Naive B cell (primary cell): ENCODE results near the gene KCNAB2. TPM values are rescaled to one million over a fixed set of nuclear protein-coding genes. Genes with fewer than 3 reads are reported as not detected.
"Not testable (repeated sequence)": the region's sequence is repeated elsewhere in the genome, so short reads cannot be mapped to it uniquely, and the experiment has no call there.

Experiments used
- ATAC-seq, 2 donors: fragments of 150-1000 bp; cut with Tn5 transposase; 2 replicates each; pipeline ENCODE4 v1.10.0; 2021; ENCODE audit warnings: low read depth in 2 of 2, mild to moderate bottlenecking in 2 of 2, moderate library complexity in 2 of 2
- DNase-seq: peaks from one replicate; pipeline ENCODE4 v3.0.0; 2022
- H3K27ac Mint-ChIP-seq, 6 donors: one replicate each; pipeline ENCODE4 v1.8.0; 2020 to 2022; ENCODE audit warnings: mild to moderate bottlenecking in 6 of 6, mixed read lengths in 6 of 6, moderate library complexity in 5 of 6, inconsistent platforms in 2 of 6
- H3K27me3 Mint-ChIP-seq, 3 donors: one replicate each; pipeline ENCODE4 v1.8.0; 2021 to 2022; ENCODE audit warnings: mixed read lengths in 3 of 3, mild to moderate bottlenecking in 1 of 3
- H3K36me3 Mint-ChIP-seq, 2 donors: one replicate each; pipeline ENCODE4 v1.8.0; 2020 to 2022; ENCODE audit warnings: mixed read lengths in 2 of 2, inconsistent platforms in 1 of 2, mild to moderate bottlenecking in 1 of 2
- H3K4me1 Mint-ChIP-seq, 3 donors: one replicate each; pipeline ENCODE4 v1.8.0; 2020 to 2022; ENCODE audit warnings: mixed read lengths in 3 of 3, inconsistent platforms in 1 of 3, mild to moderate bottlenecking in 1 of 3, moderate library complexity in 1 of 3
- H3K4me3 Mint-ChIP-seq, 8 donors: one replicate each; pipeline ENCODE4 v1.8.0; 2020 to 2022; ENCODE audit warnings: mild to moderate bottlenecking in 8 of 8, mixed read lengths in 8 of 8, moderate library complexity in 8 of 8, inconsistent platforms in 2 of 8
- H3K9me3 Mint-ChIP-seq, 7 donors: one replicate each; pipeline ENCODE4 v1.8.0; 2020 to 2022; ENCODE audit warnings: mixed read lengths in 7 of 7, mild to moderate bottlenecking in 5 of 7, inconsistent platforms in 2 of 7, moderate library complexity in 1 of 7
- polyA plus RNA-seq, 6 donors: library from polyadenylated mRNA; unstranded; fragments of 300-500 nt; fragmentation: Illumina TruSeq; gene quantifications; one replicate each; pipeline ENCODE4 v1.2.3, GENCODE V29; 2021; ENCODE audit warnings: low read depth in 6 of 6

Gene KCNAB2
- polyA plus RNA-seq, 6 donors from 2014 or later, result 10.2 to 16.8 (median 13.9) TPM

- Mint-ChIP-seq H3K4me1 (peaks cover 0 to 14% (median 9%) of the 10 kb centered on the region in 3 donors), H3K36me3 (peaks cover 0 to 14% of the 10 kb centered on the region in 2 donors), H3K27me3 (no peaks in the 10 kb centered on the region), H3K9me3 (no peaks in the 10 kb centered on the region), H3K4me3 (no peak overlapping the region), H3K27ac (no peak overlapping the region)
- no peak for ATAC-seq
- no peak for DNase-seq
Observed at GRCh38 chr1:6074192-6074901, 28.7 kb downstream of the KCNAB2 start.

DNA sequence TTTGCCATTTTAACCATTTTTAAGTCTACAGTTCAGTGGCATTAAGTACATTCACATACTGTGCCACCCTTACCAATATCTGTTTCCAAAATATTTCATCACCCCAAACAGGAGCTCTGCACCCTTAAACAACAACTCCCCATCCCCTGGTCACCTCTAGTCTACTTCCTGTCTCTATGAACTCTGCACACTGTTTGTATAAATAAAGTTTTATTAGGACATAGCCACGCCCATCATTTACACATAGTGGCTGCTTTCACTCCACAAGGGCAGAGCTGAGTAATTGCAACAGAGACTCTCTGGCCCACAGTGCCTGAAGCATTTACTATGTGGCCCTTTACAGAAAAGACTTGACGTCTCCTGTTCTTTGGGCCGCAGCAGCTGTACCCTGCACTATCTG, 30.1 kb downstream of the KCNAB2 start:
- peaks cover 0 to 14% (median 9%) of the 10 kb centered on the region in 3 donors for H3K4me1 Mint-ChIP-seq
- DNase-seq (no peak), ATAC-seq (no peak)
- H3K4me3 Mint-ChIP-seq, result peak overlapping the region in 1 of 8 donors; percentile 10
- no peak overlapping the region for H3K27ac Mint-ChIP-seq
- peaks cover 0 to 14% of the 10 kb centered on the region in 2 donors for H3K36me3 Mint-ChIP-seq
- H3K9me3 Mint-ChIP-seq, result no peaks in the 10 kb centered on the region
- H3K27me3 Mint-ChIP-seq, result no peaks in the 10 kb centered on the region

GRCh38 chr1:6077061-6077460, 31.4 kb downstream of the KCNAB2 start:
- ATAC-seq, result not testable (repeated sequence)

DNA sequence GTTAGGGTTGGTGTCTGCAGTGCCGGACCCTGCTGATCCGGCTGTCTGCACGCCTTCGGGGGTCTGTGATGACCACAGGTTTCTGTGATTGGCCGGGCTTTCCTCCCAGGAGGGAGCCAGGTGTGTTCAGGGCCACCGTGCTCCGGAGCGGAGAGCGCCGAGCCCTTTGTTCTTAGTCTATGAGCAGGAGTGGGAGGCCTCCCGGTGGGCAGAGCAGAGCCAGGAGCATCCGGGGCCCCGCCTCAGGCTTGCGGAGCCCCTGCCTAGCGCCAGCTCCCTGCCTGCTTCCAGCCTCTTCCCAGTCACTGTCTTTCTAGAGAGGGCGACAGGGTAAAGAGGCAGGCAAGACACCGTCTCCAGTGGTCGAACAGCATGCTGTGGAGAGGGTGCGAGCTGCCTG, 31.8 kb downstream of the KCNAB2 start:
- no peak for DNase-seq
- Mint-ChIP-seq H3K36me3 (peaks cover 0 to 14% of the 10 kb centered on the region in 2 donors), H3K27ac (peak overlapping the region in 3 of 6 donors; percentile 43 to 73 (median 57)), H3K4me3 (no peak overlapping the region), H3K27me3 (no peaks in the 10 kb centered on the region), H3K9me3 (no peaks in the 10 kb centered on the region), H3K4me1 (peaks cover 0 to 14% (median 9%) of the 10 kb centered on the region in 3 donors)
- ATAC-seq, result no peak

More at GRCh38 chr1:6077061-6077460, 31.4 kb downstream of the KCNAB2 start:
- Mint-ChIP-seq H3K27ac (peak overlapping the region in 3 of 6 donors; percentile 39 to 57 (median 43)), H3K4me1 (peaks cover 0 to 14% (median 9%) of the 10 kb centered on the region in 3 donors), H3K36me3 (peaks cover 0 to 14% of the 10 kb centered on the region in 2 donors)
- not testable (repeated sequence) for H3K27me3 Mint-ChIP-seq, DNase-seq, H3K9me3 Mint-ChIP-seq, H3K4me3 Mint-ChIP-seq

DNA sequence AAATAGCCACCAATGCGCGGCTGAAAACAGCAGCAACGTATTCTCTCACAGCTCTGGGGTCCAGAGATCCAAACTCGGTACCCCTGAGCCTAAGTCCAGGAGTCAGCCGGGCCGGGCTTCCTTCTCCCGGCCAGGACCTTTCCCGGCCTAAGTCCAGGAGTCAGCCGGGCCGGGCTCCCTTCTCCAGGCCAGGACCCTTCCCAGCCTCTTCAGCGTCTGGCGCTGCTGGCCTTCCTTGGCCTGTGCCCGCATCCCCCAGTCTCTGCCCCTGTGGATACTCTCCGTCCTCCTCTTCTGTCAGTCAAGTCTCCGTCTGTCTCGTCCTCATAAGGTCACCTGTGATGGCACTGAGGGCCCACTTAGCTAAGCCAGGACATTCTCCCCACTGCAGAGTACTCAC, 32.2 kb downstream of the KCNAB2 start:
- H3K4me3 Mint-ChIP-seq, result no peak overlapping the region
- peak overlapping the region in 2 of 6 donors; percentile 31 to 79 for H3K27ac Mint-ChIP-seq
- DNase-seq (no peak), ATAC-seq (no peak)
- H3K9me3 Mint-ChIP-seq, result no peaks in the 10 kb centered on the region
- no peaks in the 10 kb centered on the region for H3K27me3 Mint-ChIP-seq
- peaks cover 0 to 14% of the 10 kb centered on the region in 2 donors for H3K36me3 Mint-ChIP-seq
- H3K4me1 Mint-ChIP-seq, result peaks cover 0 to 14% (median 9%) of the 10 kb centered on the region in 3 donors

GRCh38 chr1:6080469-6080868, 34.8 kb downstream of the KCNAB2 start:
- no peak for DNase-seq
- Mint-ChIP-seq H3K4me3 (no peak overlapping the region), H3K27ac (peak overlapping the region in 1 of 6 donors; percentile 9), H3K27me3 (no peaks in the 10 kb centered on the region), H3K9me3 (no peaks in the 10 kb centered on the region), H3K4me1 (peaks cover 0 to 12% (median 9%) of the 10 kb centered on the region in 3 donors), H3K36me3 (peaks cover 0 to 8% of the 10 kb centered on the region in 2 donors)
- ATAC-seq, result no peak

DNA sequence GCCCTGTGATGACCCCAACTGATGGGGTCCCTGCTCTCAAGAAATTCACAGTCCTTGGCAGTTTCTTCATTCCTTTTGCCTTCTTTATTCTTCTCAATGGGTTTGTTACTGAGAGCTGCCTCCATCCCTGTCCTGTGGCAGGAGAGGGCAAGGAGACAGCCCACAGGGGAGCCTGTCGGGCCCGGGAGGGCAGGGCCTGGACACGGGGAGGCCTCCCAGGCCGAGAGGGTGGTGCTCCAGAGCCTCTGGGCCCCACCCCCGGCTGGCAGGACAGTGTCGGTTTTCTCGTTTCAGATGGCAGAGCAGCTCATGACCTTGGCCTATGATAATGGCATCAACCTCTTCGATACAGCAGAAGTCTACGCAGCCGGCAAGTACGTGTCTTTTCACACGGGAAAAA, 36.2 kb downstream of the KCNAB2 start:
- Mint-ChIP-seq H3K9me3 (no peaks in the 10 kb centered on the region), H3K4me3 (no peak overlapping the region), H3K36me3 (peaks cover 0 to 8% of the 10 kb centered on the region in 2 donors), H3K27me3 (no peaks in the 10 kb centered on the region), H3K27ac (no peak overlapping the region), H3K4me1 (peaks cover 0 to 12% (median 9%) of the 10 kb centered on the region in 3 donors)
- no peak for ATAC-seq
- no peak for DNase-seq

- Mint-ChIP-seq H3K27me3 (no peaks in the 10 kb centered on the region), H3K4me3 (no peak overlapping the region), H3K36me3 (peaks cover 0 to 14% of the 10 kb centered on the region in 2 donors), H3K4me1 (peaks cover 0 to 12% (median 9%) of the 10 kb centered on the region in 3 donors), H3K9me3 (no peaks in the 10 kb centered on the region), H3K27ac (no peak overlapping the region)
- DNase-seq (no peak), ATAC-seq (no peak)
Observed at GRCh38 chr1:6082430-6082971, 36.8 kb downstream of the KCNAB2 start.

DNA sequence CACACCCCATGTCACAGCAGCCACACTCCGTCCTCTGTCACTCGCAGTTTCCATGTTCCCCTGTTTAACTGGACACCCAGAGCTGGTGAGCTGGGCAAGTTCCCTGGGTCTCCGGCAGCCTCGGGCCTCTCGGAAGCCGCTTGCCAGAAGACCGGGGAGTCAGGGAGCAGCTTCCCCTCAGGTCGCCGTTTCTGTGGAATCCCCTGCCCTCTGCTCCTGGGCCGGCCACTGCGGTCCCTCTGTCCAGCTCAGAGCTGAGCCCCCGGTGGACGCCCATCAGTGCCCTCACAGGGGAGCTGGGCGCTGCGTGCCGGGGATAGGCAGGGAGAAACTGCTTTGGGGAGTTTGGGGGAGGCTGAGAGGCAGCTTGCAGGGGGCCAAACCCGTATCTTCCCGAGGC, 37.7 kb downstream of the KCNAB2 start:
- ATAC-seq (no peak), DNase-seq (no peak)
- H3K9me3 Mint-ChIP-seq, result no peaks in the 10 kb centered on the region
- H3K27ac Mint-ChIP-seq, result no peak overlapping the region
- H3K4me1 Mint-ChIP-seq, result peaks cover 0 to 7% (median 4%) of the 10 kb centered on the region in 3 donors
- no peaks in the 10 kb centered on the region for H3K27me3 Mint-ChIP-seq
- H3K36me3 Mint-ChIP-seq, result peaks cover 0 to 9% of the 10 kb centered on the region in 2 donors
- H3K4me3 Mint-ChIP-seq, result no peak overlapping the region

DNA sequence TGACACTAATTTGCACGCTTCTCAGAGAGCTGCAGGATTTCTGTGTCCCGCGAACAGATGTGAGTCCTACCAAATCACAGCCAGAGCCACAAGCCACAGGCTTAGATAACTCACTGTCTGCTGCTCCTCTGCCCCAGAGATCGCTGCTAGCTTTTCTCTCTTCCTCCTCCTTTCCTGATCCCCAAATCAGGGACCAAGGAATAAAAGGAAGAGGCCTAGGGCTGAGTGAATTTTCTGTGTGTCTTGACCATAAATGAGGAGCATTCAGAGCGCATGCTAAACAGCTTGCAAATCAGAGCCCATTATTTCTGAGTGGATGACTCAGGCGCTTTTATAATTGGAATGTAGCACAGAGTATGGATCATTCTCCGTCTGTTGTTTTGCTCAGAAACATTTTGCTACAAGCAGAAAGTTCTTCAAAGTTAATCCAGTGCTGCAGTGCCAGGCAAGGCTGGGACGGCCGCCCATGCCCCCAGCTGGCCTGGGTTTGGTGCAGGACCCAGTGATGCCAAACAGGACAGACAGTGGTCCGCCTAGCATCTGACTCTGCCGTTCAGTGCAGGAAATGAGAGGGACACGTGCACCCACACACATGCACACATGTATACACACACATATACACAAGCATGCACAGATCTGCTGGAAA, 38.2 kb downstream of the KCNAB2 start:
- ATAC-seq (no peak), DNase-seq (no peak)
- no peaks in the 10 kb centered on the region for H3K9me3 Mint-ChIP-seq
- no peaks in the 10 kb centered on the region for H3K27me3 Mint-ChIP-seq
- no peak overlapping the region for H3K4me3 Mint-ChIP-seq
- peaks cover 0 to 8% of the 10 kb centered on the region in 2 donors for H3K36me3 Mint-ChIP-seq
- no peak overlapping the region for H3K27ac Mint-ChIP-seq
- peaks cover 0 to 4% (median 0%) of the 10 kb centered on the region in 3 donors for H3K4me1 Mint-ChIP-seq

GRCh38 chr1:6084781-6085495, 39.2 kb downstream of the KCNAB2 start:
- H3K4me1 Mint-ChIP-seq, result peaks cover 0 to 4% (median 0%) of the 10 kb centered on the region in 3 donors
- no peaks in the 10 kb centered on the region for H3K27me3 Mint-ChIP-seq
- H3K4me3 Mint-ChIP-seq, result peak overlapping the region in 2 of 8 donors; percentile 12 to 56
- DNase-seq (no peak), ATAC-seq (no peak)
- no peaks in the 10 kb centered on the region for H3K9me3 Mint-ChIP-seq
- no peak overlapping the region for H3K27ac Mint-ChIP-seq
- peaks cover 0 to 8% of the 10 kb centered on the region in 2 donors for H3K36me3 Mint-ChIP-seq

GRCh38 chr1:6085666-6086065, 40.0 kb downstream of the KCNAB2 start:
- Mint-ChIP-seq H3K27ac (no peak overlapping the region), H3K27me3 (no peaks in the 10 kb centered on the region), H3K9me3 (no peaks in the 10 kb centered on the region), H3K36me3 (peaks cover 0 to 8% of the 10 kb centered on the region in 2 donors), H3K4me3 (no peak overlapping the region), H3K4me1 (peaks cover 0 to 4% (median 0%) of the 10 kb centered on the region in 3 donors)
- ATAC-seq, result no peak
- DNase-seq, result no peak

- Mint-ChIP-seq H3K27me3 (no peaks in the 10 kb centered on the region), H3K9me3 (no peaks in the 10 kb centered on the region), H3K4me1 (peaks cover 0 to 4% (median 0%) of the 10 kb centered on the region in 3 donors), H3K36me3 (peaks cover 0 to 8% of the 10 kb centered on the region in 2 donors), H3K27ac (no peak overlapping the region), H3K4me3 (no peak overlapping the region)
- ATAC-seq (no peak), DNase-seq (no peak)
Observed at GRCh38 chr1:6086358-6086757, 40.7 kb downstream of the KCNAB2 start.
